ENCODE results near the gene LRRC56. TPM values are rescaled to one million over a fixed set of nuclear protein-coding genes. Genes with fewer than 3 reads are reported as not detected.

The LRRC56 gene
- polyA plus RNA-seq, 3 donors, result 0.09 to 0.68 TPM; not detected in 1

- no peak for TF ChIP-seq CTCF (IDR thresholded peaks at IDR 0.05)
- Mint-ChIP-seq H3K36me3 (peaks cover 74 to 97% of the 10 kb centered on the region in 2 donors), H3K27ac (no peak overlapping the region), H3K27me3 (ENCODE audit: low read depth in 3 of 3) (peaks cover 0 to 2% (median 0%) of the 10 kb centered on the region in 3 donors), H3K4me3 (no peak overlapping the region), H3K9me3 (no peaks in the 10 kb centered on the region), H3K4me1 (no peaks in the 10 kb centered on the region)
- H3K4me1 ChIP-seq (ENCODE audit: control insufficient read depth in 1 of 2, insufficient read depth in 2 of 2, low read length in 2 of 2), result no peaks in the 10 kb centered on the region
- peaks cover 65% of the 10 kb centered on the region for H4K20me1 ChIP-seq (ENCODE audit: insufficient read depth, low read length)
- no peak overlapping the region for H3K4me2 ChIP-seq (replicated peaks; ENCODE audit: extremely low read depth, low read length, poor library complexity, severe bottlenecking)
- no peak overlapping the region for H3K4me3 ChIP-seq (replicated peaks in 1 of 3; ENCODE audit: low read depth in 2 of 3, low read length in 3 of 3)
- no peak overlapping the region for H3K27ac ChIP-seq (ENCODE audit: low read depth in 1 of 2, low read length in 2 of 2)
- intact Hi-C loops (cut with micrococcal nuclease), result no loop called here
- peaks cover 87 to 97% of the 10 kb centered on the region in 2 donors for H3K36me3 ChIP-seq (replicated peaks in 1 of 2; ENCODE audit: control insufficient read depth in 1 of 2, insufficient read depth in 2 of 2, low read length in 2 of 2)
- H3K9ac ChIP-seq (ENCODE audit: insufficient read depth, low read length, poor library complexity, severe bottlenecking), result no peak overlapping the region
- H2AFZ ChIP-seq (ENCODE audit: insufficient read depth, low read depth, low read length, poor library complexity, severe bottlenecking), result no peak overlapping the region
- 93% methylated on average over 8 of the region's 10 CpGs for WGBS (ENCODE audit: insufficient coverage)
- peaks cover 4% of the 10 kb centered on the region for H3K79me2 ChIP-seq (ENCODE audit: insufficient read depth, low read length)
- no peak for DNase-seq
- no peaks in the 10 kb centered on the region for H3K9me3 ChIP-seq (replicated peaks in 1 of 2; ENCODE audit: control insufficient read depth in 1 of 2, insufficient read depth in 1 of 2, low read length in 2 of 2)
- H3K27me3 ChIP-seq (ENCODE audit: control insufficient read depth in 2 of 2, insufficient read depth in 2 of 2, low read length in 2 of 2), result no peaks in the 10 kb centered on the region
Observed at GRCh38 chr11:595400-595799, 58.1 kb downstream of the LRRC56 start.

DNA sequence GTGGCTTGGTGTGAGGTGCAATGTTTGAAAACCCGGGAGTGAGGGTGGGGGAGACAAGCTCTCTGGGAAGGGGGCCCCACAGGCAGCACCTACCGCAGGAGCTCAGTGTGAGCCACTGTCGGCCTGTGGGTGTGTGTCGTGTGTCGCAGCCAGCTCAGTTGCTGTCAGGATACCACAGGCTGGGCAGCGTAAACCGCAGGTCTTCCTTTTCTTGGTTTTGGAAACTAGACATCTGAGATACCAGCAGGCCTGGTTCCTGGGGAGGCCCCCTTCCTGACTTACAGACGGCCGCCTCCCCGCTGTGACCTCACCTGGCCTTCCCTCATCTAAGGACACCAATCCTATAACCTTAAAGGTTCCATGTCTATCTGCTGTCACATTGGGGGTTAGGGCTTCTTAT lies 59.0 kb downstream of the LRRC56 start:
- Mint-ChIP-seq H3K36me3 (peaks cover 67 to 97% of the 10 kb centered on the region in 2 donors), H3K27me3 (ENCODE audit: low read depth in 3 of 3) (no peaks in the 10 kb centered on the region), H3K9me3 (no peaks in the 10 kb centered on the region), H3K4me1 (no peaks in the 10 kb centered on the region), H3K4me3 (no peak overlapping the region), H3K27ac (peak overlapping the region in 2 of 7 donors; percentile 6 to 60)
- no peak overlapping the region for H3K9ac ChIP-seq (ENCODE audit: insufficient read depth, low read length, poor library complexity, severe bottlenecking)
- peaks cover 4% of the 10 kb centered on the region for H3K79me2 ChIP-seq (ENCODE audit: insufficient read depth, low read length)
- TF ChIP-seq CTCF (IDR thresholded peaks at IDR 0.05), result no peak
- no peaks in the 10 kb centered on the region for H3K4me1 ChIP-seq (ENCODE audit: control insufficient read depth in 1 of 2, insufficient read depth in 2 of 2, low read length in 2 of 2)
- WGBS (ENCODE audit: insufficient coverage), result 76% methylated on average over 7 of the region's 10 CpGs
- H3K9me3 ChIP-seq (replicated peaks in 1 of 2; ENCODE audit: control insufficient read depth in 1 of 2, insufficient read depth in 1 of 2, low read length in 2 of 2), result no peaks in the 10 kb centered on the region
- H3K27ac ChIP-seq (ENCODE audit: low read depth in 1 of 2, low read length in 2 of 2), result no peak overlapping the region
- no peak overlapping the region for H3K4me2 ChIP-seq (replicated peaks; ENCODE audit: extremely low read depth, low read length, poor library complexity, severe bottlenecking)
- H3K4me3 ChIP-seq (replicated peaks in 1 of 3; ENCODE audit: low read depth in 2 of 3, low read length in 3 of 3), result no peak overlapping the region
- peaks cover 65% of the 10 kb centered on the region for H4K20me1 ChIP-seq (ENCODE audit: insufficient read depth, low read length)
- no peaks in the 10 kb centered on the region for H3K27me3 ChIP-seq (ENCODE audit: control insufficient read depth in 2 of 2, insufficient read depth in 2 of 2, low read length in 2 of 2)
- intact Hi-C loops (cut with micrococcal nuclease), result no loop called here
- H2AFZ ChIP-seq (ENCODE audit: insufficient read depth, low read depth, low read length, poor library complexity, severe bottlenecking), result no peak overlapping the region
- peaks cover 88 to 94% of the 10 kb centered on the region in 2 donors for H3K36me3 ChIP-seq (replicated peaks in 1 of 2; ENCODE audit: control insufficient read depth in 1 of 2, insufficient read depth in 2 of 2, low read length in 2 of 2)
- DNase-seq, result no peak
